DND-41 (cell line): Measurements from ENCODE around the gene ANO2.

Source experiments
- ATAC-seq: fragments of 200-7000 bp; cut with Tn5 transposase; 3 replicates; pipeline ENCODE4 v1.9.1; 2021; ENCODE audit warnings: low read depth; ENCODE audit not compliant: insufficient read depth
- DNase-seq: peaks from one replicate; pipeline ENCODE4 v3.0.0-alpha.2; 2020
- H2AFZ ChIP-seq: 2 replicates; pipeline ENCODE4 v1.6.0; 2012; ENCODE audit warnings: low read depth, low read length
- H3K27ac ChIP-seq: 2 replicates; pipeline ENCODE4 v1.5.1; 2012; ENCODE audit warnings: low read length, inconsistent platforms
- H3K27me3 ChIP-seq: fragments of 200-600 bp; sonication (generic); 2 replicates; pipeline ENCODE4 v1.6.0; 2012; ENCODE audit warnings: low read length, mild to moderate bottlenecking, inconsistent platforms; ENCODE audit not compliant: insufficient read depth, poor library complexity
- H3K36me3 ChIP-seq: 2 replicates; pipeline ENCODE4 v1.5.1; 2012; ENCODE audit warnings: low read length, inconsistent platforms; ENCODE audit not compliant: insufficient read depth
- H3K4me1 ChIP-seq: 2 replicates; pipeline ENCODE4 v1.5.1; 2012; ENCODE audit warnings: mild to moderate bottlenecking, low read length; ENCODE audit not compliant: insufficient read depth
- H3K4me2 ChIP-seq: 2 replicates; pipeline ENCODE4 v1.6.0; 2012; ENCODE audit warnings: mild to moderate bottlenecking, moderate library complexity, low read length, inconsistent platforms; ENCODE audit not compliant: insufficient read depth
- H3K4me3 ChIP-seq, 2 experiments: fragments of 200-600 bp in 1 of 2; shearing (Covaris generic) in 1 of 2; 2 replicates each; pipeline ENCODE4 v1.5.1; 2012 to 2016; ENCODE audit warnings: inconsistent platforms in 2 of 2, low read length in 2 of 2, mild to moderate bottlenecking in 2 of 2, low read depth in 1 of 2, moderate library complexity in 1 of 2
- H3K79me2 ChIP-seq: 2 replicates; pipeline ENCODE4 v1.6.0; 2012; ENCODE audit warnings: low read length, inconsistent platforms; ENCODE audit not compliant: insufficient read depth
- H3K9ac ChIP-seq: 2 replicates; pipeline ENCODE4 v1.6.0; 2012; ENCODE audit warnings: low read depth, mild to moderate bottlenecking, inconsistent platforms, low read length, moderate library complexity
- H3K9me3 ChIP-seq: 2 replicates; pipeline ENCODE4 v1.5.1; 2012; ENCODE audit warnings: low read length, moderate library complexity, mild to moderate bottlenecking, inconsistent platforms; ENCODE audit not compliant: insufficient read depth, severe bottlenecking
- H4K20me1 ChIP-seq: 2 replicates; pipeline ENCODE4 v1.6.0; 2012; ENCODE audit warnings: low read length; ENCODE audit not compliant: insufficient read depth
- CTCF ChIP-seq: IDR thresholded peaks from 2 replicates; pipeline ENCODE4 v1.5.1; 2012; ENCODE audit warnings: borderline replicate concordance, low read length, moderate library complexity, mild to moderate bottlenecking; ENCODE audit not compliant: poor library complexity, severe bottlenecking; ENCODE audit errors: extremely low read depth
- EZH2 ChIP-seq: IDR thresholded peaks from 3 replicates; pipeline ENCODE4 v1.6.1; 2012; ENCODE audit warnings: borderline replicate concordance, low read depth, mild to moderate bottlenecking, moderate library complexity, low read length, inconsistent platforms; ENCODE audit not compliant: severe bottlenecking

Gene ANO2

GRCh38 chr12:5730962-5731361, 214.1 kb downstream of the ANO2 start:
- no peaks in the 10 kb centered on the region for H3K9me3 ChIP-seq
- no peak overlapping the region for H3K4me2 ChIP-seq
- no peaks in the 10 kb centered on the region for H3K4me1 ChIP-seq
- H3K36me3 ChIP-seq = no peaks in the 10 kb centered on the region
- no peak overlapping the region for H2AFZ ChIP-seq
- no peak overlapping the region for H3K9ac ChIP-seq
- no peak overlapping the region for H3K27ac ChIP-seq
- ATAC-seq (no peak), DNase-seq (no peak)
- H3K4me3 ChIP-seq = no peak overlapping the region
- no peaks in the 10 kb centered on the region for H4K20me1 ChIP-seq
- no peaks in the 10 kb centered on the region for H3K79me2 ChIP-seq
- TF ChIP-seq EZH2 (no peak), CTCF (no peak)
- peaks cover 3% of the 10 kb centered on the region for H3K27me3 ChIP-seq

GRCh38 chr12:5723711-5724252, 221.3 kb downstream of the ANO2 start:
- H3K4me1 ChIP-seq = peaks cover 10% of the 10 kb centered on the region; the same call in 1 of the 2 replicates
- no peak overlapping the region for H2AFZ ChIP-seq
- H3K4me3 ChIP-seq = no peak overlapping the region
- H3K4me2 ChIP-seq = no peak overlapping the region
- no peak overlapping the region for H3K27ac ChIP-seq
- H3K36me3 ChIP-seq = no peaks in the 10 kb centered on the region
- no peaks in the 10 kb centered on the region for H4K20me1 ChIP-seq
- DNase-seq = no peak
- H3K27me3 ChIP-seq = peaks cover 5% of the 10 kb centered on the region
- H3K79me2 ChIP-seq = no peaks in the 10 kb centered on the region
- H3K9me3 ChIP-seq = no peaks in the 10 kb centered on the region
- ATAC-seq = no peak
- TF ChIP-seq EZH2 (no peak), CTCF (no peak)
- no peak overlapping the region for H3K9ac ChIP-seq

GRCh38 chr12:5723071-5723470, 222.0 kb downstream of the ANO2 start:
- Histone ChIP-seq H3K4me3 (no peak overlapping the region), H3K27me3 (peaks cover 8% of the 10 kb centered on the region)
- TF ChIP-seq EZH2 = no peak
- no peak for TF ChIP-seq CTCF

More at GRCh38 chr12:5723071-5723470, 222.0 kb downstream of the ANO2 start:
- no peak overlapping the region for H3K27ac ChIP-seq
- peaks cover 17% of the 10 kb centered on the region for H3K4me1 ChIP-seq
- H2AFZ ChIP-seq = no peak overlapping the region
- H3K9ac ChIP-seq = no peak overlapping the region
- no peaks in the 10 kb centered on the region for H3K79me2 ChIP-seq
- DNase-seq (no peak), ATAC-seq (no peak)
- H3K36me3 ChIP-seq = no peaks in the 10 kb centered on the region
- H4K20me1 ChIP-seq = no peaks in the 10 kb centered on the region
- H3K9me3 ChIP-seq = no peaks in the 10 kb centered on the region
- H3K4me2 ChIP-seq = no peak overlapping the region
